Measurements from ENCODE around the gene TMX3.

TMX3 gene, protein sequence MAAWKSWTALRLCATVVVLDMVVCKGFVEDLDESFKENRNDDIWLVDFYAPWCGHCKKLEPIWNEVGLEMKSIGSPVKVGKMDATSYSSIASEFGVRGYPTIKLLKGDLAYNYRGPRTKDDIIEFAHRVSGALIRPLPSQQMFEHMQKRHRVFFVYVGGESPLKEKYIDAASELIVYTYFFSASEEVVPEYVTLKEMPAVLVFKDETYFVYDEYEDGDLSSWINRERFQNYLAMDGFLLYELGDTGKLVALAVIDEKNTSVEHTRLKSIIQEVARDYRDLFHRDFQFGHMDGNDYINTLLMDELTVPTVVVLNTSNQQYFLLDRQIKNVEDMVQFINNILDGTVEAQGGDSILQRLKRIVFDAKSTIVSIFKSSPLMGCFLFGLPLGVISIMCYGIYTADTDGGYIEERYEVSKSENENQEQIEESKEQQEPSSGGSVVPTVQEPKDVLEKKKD

DNA sequence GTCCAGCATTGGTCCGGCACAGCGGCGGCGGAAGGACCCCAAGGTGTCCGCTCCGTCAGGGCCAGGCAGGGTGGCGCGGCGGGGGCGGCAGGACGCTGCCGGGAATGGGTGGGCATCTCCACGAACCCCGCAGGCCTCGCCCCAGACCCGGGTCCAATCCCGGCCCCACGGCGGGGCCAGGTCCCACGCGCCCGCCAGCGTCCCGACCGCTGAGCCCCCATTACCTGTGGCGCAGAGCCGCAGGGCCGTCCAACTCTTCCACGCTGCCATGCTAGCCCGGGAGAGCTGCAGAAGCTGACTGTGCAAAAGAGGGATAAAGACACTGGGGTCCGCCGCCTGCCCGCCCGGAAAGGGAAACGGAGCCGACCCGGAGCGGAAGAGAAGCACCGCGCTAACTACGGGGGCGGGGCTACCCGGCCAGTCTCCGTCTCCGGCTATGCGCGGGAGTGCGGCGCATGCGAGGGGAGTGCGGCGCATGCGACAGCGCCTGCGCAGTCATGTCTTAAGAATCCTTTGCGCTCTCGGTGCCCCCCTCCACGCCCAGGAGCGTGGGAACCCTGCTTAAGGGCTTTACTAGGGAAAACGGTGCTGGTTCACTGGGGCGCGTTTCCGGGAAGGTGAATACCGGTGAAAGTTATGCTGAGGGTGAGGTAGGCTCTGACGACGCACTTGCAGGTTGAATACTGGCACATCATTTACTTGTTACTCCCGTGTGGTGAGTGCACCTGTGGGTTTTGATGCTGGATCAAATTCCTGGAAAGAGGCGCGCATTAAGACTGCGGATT lies at the start of gene TMX3:
TMX3 (minus strand) TSS at position 397 of the 785 bp plus-strand sequence; CDS start at position 270, 127 bp downstream.
- DNase-seq, result peak; percentile 91

DNA sequence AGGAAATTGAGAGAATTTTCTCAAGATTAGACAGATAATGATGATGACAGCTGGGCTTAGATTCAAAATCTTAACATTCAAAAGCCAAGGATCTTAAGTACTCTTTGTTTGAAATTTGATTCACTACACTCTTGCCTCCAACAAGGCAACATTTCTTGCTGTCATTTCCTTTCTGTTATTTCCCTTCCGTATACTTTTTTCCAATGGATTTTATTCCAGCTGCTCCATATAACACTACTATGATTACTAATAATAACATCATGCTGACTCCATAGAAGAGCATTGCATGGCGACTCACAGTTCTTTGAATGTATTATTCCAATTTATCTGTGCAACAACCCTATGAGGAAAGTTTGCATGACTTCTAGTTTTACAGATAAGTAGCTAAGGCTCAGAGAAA lies 49.1 kb upstream of the TMX3 start:
- no peak for DNase-seq

GRCh38 chr18:68763083-68763482 lies 48.2 kb upstream of the TMX3 start:
- DNase-seq, result no peak

DNA sequence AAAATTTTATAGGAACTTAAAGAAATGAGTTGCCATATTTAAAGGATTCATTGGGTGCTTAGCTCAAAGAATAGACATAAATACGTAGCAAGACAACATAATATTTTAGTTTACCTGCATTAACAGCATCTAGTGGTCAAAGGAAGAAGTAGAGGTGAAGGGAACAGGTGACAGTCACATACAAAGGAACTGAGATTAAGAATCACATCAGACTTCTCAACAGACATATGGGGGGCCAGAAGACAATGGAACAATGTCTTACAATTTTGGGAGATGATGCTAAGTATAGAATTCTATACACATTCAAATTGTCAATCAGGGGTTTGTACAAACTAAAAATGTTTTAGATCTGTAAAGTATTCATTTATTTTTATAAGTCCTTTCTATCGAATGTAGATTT lies 44.4 kb upstream of the TMX3 start:
- DNase-seq, result no peak

- no peak for DNase-seq
These were observed 42.2 kb upstream of the TMX3 start for GRCh38 chr18:68757126-68757525.

DNA sequence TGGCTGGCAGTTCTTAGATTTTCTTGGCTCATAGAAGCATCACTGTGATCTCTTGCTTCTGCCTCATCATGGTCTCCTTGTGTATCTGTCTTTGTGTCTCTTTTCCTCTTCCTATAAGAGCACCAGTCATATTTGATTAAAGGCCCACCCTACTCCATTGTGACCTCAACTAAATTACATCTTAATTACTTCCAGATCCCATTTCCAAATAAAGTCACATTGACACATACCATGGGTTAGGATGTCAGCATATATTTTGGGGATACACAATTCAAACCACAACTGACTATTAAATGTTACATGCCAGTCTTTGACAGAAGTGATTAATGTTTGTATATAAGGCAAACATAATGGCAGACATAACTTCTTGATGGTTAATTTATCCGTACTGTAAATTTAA lies 27.3 kb upstream of the TMX3 start:
- DNase-seq, result no peak

DNA sequence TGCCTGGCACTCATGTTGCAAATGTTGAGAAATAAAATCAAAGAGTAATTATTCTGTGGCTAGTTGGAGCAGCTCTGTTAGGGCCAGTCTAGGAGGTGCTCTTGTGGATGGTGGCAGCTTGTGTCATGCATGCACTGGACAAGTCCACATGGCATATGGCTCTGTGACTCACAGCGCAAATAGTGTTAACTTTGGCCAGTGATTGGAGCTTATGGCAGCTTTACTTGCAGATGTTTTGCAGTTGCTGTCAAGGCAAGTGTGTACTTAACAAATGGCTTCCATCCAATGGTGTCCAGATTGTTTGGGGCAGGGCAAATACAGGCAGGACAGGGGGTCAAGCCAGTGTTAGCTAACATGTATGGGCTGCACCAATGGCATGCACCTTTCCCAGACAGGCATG lies 26.1 kb upstream of the TMX3 start:
- DNase-seq, result no peak

GRCh38 chr18:68739462-68739861 lies 24.6 kb upstream of the TMX3 start:
- DNase-seq, result no peak

GRCh38 chr18:68738564-68738963 lies 23.7 kb upstream of the TMX3 start:
- DNase-seq, result no peak

DNA sequence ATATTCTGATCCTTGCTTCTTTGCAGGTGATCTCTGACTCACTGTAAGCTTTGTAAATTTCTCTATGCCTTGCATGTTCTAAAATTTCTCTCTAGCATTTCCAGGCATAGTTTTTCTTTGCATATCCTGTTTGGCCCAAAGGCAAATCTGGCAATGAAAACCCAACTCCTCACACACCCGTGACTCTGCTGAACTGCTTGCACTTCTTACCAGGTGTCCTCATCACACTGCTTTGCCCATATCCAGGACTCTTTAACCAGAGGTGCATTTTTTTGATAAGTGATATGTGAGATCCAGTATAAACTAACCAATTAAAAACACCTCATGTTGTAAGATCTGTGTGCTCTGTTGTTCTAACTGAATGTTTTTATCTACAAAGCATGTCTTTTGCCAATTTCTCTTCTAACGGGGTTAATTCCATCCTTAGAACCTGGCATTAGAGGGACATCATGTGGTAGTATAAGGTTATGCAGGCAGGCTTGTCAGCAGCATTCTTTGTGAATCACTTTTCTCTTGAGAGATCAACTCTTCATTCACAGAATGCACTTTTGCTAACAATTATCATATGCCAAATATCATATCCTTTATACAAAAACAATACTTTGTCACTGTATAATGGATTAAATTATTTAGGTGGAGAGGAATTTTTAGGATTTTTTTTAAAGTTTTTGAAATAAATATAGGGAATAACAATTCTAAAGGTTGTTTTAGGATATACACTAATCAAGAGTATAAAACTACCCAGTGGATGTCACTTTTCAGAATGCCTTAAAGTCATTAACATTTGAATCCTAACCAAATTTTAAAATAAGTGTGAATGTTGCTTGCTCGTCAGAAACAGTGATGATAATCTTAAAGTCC lies 20.8 kb upstream of the TMX3 start:
- DNase-seq, result peak; percentile 28

DNA sequence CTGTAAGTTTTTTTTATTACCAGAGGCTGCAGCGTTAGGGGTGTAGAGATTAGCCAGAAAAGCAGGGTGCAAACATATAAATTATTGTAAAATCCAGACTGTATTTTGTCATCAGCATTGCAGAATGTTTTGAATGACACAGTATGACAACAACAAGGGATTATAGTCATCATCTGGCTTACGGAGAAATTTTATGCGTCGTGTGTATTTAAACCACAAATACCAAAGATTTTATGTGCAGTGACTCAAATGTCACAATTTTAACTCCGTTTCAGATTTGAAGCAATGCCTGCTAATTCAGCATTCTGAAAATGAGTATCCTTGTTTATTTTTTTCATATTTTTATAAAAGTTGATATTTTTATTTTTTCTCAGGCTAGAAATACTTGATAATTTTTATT lies 19.4 kb upstream of the TMX3 start:
- DNase-seq, result peak; percentile 3

DNA sequence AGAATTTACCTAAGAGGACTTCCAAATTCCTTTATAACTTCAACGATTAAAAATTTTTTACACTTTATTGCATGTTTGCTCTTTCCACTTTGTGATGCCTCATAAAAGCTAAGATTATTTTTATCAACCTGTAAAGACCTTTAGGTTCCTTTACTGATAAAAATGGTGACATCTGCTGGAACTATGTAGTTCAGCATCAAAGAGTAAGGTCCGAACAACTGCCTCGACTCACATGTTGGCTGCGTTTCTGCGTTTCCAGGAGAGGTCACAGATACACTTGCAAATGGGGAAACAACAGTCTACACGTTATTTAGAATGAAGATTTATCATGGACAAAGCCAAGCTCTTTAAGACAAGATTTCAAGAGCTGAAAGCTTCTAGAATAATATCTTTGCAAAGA lies 18.8 kb upstream of the TMX3 start:
- peak; percentile 1 for DNase-seq

DNA sequence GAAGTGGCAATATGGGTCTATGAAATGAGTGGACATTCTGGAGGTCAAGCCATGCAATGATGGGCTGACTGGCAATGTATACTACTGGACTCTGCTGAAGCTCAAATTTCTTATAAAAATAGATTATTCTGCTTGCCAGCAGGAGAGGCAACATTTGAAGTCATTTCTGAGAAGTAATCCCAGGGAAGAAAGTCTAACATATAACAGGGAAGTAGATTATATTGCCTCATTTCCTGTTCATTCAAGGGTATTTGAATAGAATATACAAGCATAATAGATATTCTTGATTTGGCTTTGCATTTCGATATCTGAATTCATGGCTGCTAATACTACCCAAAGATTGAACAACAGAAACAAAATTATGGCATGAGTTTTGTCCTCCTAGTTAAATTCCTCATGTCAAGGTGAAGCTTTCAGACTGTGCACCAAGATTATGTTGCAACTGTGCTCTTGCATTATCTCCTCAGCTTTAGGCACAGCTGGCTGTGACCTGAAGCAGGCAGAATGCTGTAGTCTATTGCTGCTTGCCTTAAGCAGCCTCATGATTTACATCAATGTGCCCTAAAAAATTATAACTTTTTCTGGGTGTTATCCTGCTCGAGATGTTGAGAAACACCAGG lies 13.3 kb upstream of the TMX3 start:
- DNase-seq, result peak; percentile 72

- DNase-seq, result no peak
These were observed 12.6 kb upstream of the TMX3 start for GRCh38 chr18:68727506-68727905.

- DNase-seq, result no peak
These were observed 10.4 kb upstream of the TMX3 start for GRCh38 chr18:68725346-68725745.

DNA sequence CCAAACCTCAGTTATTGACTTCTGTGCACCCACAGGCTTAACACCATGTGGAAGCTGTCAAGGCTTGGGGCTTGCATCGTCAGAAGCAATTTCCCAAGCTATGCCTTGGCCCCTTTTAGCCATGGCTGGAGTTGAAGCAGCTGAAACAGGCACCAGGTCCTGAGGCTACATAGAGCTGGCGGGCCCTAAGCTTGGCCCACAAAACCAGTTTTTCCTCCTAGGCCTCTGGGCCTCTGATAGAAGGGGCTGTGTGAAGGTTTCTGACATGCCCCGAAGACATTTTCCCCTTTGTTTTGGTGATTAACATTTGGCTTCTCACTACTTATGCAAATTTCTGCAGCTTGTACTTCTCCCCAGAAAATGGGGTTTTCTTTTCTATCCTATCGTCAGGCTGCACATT lies 9.1 kb upstream of the TMX3 start:
- DNase-seq, result no peak

DNA sequence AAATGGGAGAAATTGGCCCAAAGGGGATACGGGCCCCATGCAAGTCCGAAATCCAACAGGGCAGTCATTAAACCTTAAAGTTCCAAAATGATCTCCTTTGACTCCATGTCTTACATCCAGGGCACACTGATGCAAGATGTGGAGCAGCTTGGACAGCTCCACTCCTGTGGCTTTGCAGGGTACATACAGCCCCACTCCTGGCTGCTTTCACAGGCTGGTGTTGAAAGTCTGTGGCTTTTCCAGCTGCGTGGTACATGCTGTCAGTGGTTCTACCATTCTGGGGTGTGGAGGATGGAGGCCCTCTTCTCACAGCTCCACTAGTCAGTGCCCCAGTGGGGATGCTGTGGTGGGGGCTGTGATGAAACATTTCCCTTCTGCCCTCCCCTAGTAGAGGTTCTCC lies 8.6 kb upstream of the TMX3 start:
- peak; percentile 75 for DNase-seq

GRCh38 chr18:68722821-68723220 lies 7.9 kb upstream of the TMX3 start:
- peak; percentile 77 for DNase-seq

GRCh38 chr18:68721681-68722583 lies 7.0 kb upstream of the TMX3 start:
- DNase-seq, result peak; percentile 64

DNA sequence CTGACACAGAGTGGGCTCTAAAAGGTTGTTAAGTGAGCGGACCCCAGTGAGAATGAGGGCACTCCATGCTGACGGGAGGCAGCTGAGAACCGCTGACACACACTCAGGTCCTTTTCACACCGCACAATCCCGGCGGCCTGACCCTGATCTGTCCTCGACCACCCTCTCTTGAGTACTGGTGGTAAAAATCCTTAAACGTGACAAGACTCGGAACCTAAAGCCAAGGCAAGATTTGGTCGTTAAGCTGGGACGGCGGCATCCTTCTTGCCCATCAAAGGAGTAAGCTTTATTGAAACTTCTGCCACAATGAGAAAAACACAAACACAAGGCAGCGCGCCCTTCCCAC lies 569 bp downstream of the TMX3 start:
- no peak for DNase-seq

DNA sequence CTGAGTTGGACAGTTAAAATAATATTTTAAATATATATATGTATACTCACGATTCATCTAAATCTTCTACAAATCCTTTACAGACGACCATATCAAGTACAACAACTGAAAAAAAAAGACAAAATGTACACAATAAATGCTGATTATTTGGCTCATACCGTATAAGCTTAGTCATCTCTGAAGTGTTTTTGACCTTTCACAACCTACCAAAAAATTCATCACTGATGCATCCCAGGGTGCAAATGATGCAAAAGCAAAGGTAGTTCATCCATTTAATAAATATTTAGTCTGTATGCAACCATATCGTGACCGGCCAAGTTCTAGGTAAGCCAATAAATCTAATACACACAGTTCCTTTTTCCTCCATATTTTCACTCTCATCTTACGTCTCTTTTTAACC lies 1.1 kb downstream of the TMX3 start:
- DNase-seq, result no peak

- DNase-seq, result no peak
These were observed 1.8 kb downstream of the TMX3 start for GRCh38 chr18:68713131-68713530.

Measured in MV-4-11 (cell line).